Brain pericyte (primary cell): Measurements from ENCODE around the gene LEMD2.

ENCODE experiments used
- DNase-seq: peaks from one replicate; pipeline ENCODE4 v3.0.0-alpha.2; 2012; ENCODE audit warnings: low read depth, low spot score

The LEMD2 gene

DNA sequence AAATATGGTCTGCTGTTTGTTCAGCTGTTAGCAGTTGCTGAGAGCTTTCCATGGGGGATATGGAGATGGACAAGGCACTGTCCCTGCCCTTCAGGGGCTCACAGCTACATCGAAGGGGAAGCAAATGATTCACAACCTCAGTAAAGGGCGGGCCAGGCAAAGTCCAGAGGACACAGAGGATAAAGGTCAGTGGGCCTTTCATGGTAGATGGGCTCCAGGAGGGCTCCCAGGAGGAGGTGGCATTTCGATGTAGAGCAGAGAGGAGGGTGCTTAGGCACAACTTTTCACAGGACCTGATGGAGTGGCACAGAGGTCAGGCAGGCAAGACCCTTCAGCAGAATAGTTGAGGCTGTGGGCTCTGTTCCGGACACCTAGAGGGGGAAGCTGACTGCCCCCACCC, 30.1 kb upstream of the LEMD2 start:
- DNase-seq, result no peak

DNA sequence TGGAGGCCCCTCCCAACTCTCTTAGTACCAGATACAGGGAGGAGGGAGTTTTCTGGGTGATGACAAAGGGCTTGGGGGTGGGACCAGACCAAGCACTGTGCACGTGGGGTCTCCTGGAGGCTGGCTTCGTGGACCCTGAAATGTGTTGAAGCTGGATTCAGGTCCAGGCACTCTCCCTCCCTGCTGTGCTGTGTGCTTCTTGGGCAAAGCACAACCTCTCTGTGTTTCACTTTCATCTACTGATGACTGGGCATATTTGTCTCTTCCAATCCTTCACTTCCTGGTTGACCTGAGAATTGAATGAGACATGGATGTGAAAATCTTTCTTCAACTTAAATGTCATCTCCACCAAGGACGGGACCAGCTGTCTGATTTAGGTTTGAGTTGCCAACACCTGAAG, 29.4 kb upstream of the LEMD2 start:
- no peak for DNase-seq

DNA sequence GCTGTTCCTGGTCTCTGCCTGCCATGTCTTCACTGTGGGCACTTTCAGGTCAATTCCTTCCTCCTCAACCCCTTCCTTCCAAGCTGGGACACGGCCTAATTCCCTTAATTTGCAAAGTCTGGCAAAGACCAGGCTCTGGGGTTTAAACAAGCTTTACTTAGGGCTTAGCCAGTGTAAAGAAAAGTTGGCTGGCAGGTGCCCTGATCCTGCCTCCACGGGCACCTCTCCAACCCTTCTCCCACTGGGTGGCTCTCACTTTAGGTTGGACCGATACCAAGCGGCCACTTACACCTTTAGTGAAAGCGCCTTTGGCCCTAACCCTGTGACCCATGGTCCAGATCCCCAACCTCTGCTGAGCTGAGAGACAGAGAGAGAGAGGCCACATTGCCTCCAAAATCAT, 28.6 kb upstream of the LEMD2 start:
- DNase-seq, result no peak

DNA sequence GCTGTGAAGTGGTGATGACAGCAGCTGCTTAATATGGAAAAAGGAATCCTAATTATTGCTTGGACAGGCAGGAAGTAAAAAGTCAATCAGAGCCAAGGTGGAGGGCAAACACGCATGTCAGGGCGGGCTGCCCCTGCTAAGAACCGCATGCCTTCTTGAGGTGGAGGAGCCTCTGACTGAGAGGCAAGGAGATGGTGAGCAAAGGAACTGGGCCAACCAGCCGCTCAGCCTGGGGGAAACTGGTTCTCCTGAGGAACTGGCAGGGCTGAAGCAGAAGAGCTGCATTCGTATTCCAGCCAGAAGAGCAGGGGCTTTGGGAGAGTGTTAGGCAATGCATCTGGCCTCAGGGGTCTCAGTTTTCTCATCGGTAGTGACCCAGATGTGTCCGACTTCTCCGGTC, 28.0 kb upstream of the LEMD2 start:
- no peak for DNase-seq

DNA sequence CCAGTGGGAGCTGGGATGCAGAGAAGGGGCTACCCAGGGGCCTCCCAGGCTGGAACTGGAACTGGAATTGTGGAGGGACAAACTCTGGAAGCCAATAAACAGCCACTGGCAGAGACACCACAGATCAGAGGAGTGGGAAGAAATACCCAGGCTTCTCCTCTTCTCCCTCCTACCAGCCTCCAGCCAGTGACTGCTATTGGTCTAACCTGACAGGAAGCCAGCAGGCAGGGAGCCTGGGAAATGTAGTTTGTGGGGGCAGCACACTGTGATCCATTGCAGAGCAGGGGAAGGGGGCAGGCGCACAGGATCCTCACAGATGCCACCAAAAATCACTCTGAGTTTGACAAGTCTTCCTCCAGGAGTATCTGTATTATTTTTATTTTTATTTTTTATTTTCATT, 26.9 kb upstream of the LEMD2 start:
- DNase-seq, result no peak

DNA sequence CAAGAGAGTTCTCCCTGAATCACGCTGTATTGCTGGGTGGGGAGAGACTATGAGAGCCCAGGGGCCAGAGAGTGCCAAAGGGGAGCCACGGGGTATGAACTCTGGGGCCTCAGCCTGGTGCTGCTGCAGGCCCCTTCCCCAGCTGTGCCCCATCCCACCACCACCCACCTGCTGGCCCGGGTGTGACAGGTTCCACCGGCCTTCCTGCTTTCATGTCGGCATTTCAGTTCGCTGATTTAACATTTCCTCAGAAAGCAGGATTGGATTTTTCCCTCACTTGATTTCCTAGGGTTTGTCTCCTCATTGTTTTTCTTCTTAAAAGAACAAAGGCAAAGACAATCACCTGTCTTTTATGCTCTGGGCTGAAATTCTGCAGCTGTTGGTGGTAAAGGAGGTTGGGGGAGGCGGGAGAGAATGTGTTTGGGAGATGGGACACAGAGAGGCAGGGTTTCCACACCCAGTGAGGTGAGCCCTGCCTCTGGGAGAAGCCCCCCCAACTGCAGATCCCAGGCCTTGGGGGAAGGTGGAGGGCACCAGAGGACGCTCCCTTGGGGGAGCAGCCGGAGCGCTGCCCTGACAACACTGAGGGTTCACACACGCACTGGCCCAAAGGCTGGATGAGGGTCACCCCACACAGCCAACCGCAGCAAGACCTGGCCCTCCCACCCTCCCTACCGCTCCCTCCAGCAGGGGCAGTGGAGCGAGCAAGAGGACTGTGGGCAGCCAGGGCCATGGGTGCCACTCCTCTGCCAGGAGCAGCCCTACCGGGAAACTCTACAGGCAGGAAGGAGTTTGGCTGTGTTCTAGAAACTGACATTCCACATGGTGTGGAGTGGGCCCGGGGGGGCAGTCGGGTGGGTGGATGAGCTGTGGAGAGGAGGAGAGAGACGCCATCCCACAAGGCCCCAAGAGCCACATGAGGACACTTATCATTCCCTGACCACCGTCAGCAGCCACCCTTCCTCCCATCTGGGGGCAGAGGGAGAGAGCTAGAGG, 25.4 kb upstream of the LEMD2 start:
- DNase-seq, result no peak

DNA sequence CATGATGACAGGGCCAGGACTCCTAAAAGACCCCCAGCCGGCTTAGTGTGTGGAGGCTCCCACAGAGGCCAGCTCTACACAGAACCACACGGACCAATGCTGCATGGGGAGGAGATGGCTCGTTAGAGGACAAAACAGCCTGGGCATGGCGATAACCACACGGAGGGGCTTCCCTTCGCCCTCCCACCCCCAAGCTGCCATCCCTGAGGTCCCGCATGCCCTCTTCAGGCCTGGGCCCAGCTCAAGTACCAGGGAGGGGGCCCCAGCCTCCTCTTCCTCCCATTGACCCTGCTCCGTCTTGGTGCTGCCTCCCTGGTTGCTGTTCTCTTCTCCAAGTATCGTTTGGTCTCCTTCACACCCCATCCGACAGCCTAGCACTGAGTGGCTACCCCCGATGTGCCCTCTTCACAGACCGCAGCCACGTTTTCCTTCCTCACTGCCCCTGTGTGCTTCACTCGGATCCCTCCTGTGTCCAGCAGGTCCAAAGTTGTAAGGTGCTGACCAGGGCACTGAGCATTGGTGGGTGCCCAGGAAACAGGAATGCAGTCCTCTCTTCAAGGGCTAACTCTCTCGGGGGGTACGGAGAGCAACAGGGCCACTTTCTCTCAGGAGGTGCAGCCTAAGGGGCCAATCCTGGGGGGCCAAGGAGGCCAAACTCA, 24.4 kb upstream of the LEMD2 start:
- no peak for DNase-seq

DNA sequence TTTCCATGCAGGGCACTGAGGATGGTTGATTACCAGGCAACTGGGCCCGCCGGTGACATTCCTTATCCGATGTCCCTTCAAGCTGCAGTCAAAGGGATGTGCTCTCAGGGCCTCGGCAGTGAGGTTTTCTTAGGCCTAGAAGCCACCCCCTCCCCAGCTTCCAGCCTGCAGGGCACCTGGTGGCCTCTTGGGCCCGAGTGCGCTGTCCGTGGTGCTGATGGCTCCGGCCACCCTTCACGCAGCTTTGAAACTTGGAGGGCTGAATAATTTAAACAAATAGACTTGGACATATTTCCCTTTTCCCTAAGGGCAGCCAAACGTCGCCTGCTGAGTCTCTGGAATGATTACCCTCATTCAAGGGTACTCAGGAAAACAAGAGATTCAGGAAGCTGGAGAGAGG, 23.7 kb upstream of the LEMD2 start:
- no peak for DNase-seq

DNA sequence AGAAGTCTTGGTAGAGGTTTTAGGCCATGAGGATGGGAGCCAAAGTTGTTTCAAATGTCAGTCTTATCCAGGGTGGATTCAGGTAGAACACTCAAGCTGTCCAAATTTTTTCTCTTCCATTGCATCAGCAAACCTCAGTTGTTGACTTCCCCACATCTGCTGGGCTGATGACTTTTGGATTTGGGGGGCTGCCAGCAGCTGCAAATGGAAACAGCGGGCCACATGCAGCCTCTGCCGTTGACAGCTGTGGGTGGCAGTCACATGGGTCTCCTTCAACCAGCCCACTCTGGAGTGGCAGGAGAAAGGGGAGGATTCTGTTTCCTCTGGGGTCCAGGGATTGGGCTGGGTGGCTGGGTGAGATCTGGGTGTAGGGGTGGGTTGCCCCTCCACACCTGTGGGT, 20.7 kb upstream of the LEMD2 start:
- no peak for DNase-seq

DNA sequence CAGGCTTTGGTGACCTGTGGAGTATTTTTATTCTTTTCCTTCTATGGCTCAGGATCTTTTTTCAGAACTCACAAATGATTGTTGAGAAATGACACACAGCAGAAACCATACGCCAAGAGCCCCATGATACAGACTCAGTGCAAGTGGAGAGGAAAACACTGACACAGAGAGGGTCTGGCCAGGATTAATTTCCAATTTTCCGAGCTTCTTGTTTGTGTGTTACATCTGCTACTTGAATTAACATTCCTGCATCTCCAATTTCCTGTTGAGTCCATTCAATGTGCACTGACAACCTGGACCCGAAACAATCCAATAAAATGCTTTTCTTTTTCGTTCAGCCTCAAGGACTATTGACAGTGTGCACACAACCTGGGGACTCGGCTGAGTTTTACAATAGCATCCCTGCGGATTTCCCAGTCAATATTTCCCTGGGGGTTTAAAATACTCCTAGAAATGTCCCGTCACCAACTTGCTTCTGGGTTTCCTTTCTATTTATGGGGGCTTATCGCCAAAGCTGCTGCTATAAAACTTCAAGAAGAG, 19.8 kb upstream of the LEMD2 start:
- DNase-seq, result no peak

DNA sequence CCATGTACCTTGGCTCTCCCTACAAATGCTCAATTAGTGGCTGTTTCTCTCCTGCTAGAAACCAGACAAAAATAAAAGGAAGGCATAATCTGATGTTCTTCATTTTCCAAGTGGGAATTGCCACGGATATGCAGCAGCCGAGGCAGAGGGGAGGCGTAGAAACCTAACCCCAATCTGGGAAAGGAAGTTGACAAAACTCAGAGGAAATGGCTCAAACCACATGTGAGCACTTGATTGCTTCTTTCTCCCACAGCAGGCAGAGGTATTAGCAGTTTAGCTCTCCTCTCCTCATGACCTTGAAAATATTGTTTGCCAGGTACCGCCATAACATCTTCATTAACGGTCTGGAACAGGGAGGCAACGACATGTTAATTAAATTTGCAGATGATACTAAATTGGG, 18.7 kb upstream of the LEMD2 start:
- no peak for DNase-seq

DNA sequence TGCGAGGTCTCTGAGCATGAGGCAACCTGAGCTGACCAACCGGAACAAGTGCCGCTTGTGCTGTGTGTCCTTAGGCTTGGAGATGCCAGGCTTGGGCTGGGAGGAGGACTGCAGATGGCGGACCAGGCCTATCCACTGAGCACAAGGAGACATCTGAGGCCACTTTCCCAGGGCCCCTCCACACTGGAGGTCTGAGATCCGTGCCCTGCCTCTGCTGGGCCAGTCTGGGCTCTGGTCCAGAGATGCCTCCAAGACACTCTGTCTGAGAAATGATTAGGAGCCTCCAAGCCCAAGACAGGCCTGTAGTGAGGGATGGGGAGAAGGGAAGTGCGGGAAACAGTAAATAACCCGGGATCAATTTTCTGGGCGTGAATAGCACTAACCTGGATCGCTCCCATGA, 17.9 kb upstream of the LEMD2 start:
- DNase-seq, result no peak

DNA sequence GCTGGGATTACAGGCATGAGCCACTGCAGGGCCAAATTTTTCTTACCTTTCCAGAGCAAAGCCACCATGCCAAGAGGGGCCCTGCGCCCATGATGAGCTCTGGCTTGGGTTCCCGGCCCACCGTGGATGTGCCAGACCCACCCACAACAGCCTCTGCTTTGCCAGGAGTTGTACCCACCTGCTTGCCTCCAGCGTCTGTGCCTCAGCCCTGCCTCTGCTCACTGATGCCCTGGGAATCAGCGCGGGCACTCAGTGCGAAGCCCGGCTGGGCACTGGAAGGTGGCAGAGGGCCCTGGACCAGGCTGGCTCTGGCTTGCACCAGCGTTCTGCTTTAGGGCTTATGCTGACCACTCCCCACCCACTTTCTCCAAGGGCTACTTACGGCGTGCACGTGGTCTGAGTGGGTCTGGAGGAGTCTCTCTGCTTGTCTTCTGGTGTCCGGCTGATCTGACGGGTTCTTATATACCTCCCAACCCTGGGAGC, 14.7 kb upstream of the LEMD2 start, which contains the start of gene MLN:
MLN (minus strand) TSS at position 433 of the 483 bp plus-strand sequence. CDS start 2,840 bp downstream, outside the sequence.
- DNase-seq, result no peak

DNA sequence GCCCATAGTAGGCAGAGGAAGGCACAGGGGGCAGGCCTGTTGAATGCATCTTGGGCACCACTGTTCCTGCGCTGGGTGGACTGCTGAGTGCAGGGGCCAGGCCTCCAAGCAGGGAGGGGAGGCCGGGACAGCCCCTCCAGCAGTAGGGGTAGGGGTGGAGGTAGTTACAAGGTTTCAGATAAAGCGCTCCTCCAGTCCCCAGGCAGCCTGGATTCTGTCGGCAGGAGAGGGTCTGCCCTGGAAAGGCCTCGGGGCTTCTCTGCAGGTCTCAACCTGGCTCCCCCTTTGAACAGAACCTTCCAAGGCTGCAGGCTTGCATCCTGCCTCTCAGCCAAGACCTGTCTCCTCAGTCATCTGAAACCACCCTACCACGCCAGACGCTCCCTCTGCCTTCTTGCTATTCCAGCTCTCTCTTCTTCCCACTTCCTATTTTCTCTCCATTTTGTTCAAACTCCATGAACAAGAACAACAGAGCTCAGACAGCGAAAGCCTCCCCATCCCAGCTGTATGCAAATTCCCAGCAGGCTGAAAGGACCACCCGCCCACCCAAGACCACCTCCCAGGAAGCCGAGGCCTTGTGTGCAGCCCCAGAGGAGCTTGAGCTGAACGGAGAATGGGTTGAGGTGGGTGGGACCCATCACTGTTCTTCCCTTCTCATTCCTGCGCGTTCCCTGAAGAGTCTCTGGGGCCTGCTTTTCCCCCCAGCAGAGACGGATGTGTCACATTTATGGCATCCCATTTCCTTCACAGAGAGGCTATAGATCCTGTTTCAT, 13.4 kb upstream of the LEMD2 start:
- no peak for DNase-seq

DNA sequence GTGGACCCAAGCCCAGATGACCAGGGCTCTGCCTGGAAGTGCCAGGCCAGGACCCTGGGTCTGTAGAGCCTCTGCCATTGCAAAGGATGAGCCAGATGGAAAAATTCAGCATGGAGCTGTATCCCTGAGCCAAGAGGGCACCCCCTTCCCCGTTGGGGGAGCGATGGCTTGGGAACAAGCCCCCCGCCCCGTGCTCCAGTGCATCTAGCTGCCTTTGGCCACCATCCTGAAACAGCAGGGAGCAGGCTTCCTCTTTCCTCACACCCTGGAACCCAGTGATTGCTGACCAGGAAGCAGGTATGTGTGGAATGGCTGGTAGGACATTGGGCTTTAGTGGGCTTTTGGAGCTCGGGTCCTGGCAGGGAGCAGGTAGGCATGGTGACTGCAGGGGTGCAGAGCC, 12.7 kb upstream of the LEMD2 start:
- DNase-seq, result no peak

DNA sequence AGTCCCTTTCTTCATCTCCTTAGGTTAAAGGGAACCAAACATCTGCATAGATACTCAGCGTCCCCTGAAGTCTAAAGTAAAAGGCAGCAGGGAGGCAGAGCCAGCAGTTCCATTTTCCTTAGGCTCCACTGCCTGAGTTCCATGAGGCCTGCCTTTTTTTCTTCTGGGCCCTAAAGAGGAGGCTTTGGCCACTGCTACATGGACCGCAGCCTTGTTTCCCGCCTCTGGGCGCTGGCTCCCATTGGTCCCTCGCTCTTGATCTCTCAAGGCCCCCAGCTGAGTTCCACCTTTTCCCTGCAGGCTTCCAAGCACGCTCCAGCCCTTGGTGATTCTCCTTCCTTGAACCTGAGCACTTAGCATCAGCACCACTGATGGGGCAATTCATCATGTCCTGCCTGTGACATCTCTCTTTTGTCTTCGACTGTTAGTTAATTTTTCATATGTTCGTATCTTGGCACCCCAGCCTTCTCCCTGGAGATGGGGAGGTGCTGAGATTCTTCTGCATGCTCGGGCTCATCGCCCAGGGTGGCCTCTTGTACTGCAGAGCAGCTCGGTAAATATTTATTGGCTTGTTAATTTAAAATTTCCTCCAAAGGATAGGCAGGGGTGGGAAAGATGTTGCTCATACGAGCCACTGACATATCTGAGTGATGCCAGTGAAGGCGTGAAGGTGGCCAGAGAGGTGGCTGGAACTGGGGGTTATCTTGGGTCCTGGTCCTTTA, 11.5 kb upstream of the LEMD2 start:
- no peak for DNase-seq

DNA sequence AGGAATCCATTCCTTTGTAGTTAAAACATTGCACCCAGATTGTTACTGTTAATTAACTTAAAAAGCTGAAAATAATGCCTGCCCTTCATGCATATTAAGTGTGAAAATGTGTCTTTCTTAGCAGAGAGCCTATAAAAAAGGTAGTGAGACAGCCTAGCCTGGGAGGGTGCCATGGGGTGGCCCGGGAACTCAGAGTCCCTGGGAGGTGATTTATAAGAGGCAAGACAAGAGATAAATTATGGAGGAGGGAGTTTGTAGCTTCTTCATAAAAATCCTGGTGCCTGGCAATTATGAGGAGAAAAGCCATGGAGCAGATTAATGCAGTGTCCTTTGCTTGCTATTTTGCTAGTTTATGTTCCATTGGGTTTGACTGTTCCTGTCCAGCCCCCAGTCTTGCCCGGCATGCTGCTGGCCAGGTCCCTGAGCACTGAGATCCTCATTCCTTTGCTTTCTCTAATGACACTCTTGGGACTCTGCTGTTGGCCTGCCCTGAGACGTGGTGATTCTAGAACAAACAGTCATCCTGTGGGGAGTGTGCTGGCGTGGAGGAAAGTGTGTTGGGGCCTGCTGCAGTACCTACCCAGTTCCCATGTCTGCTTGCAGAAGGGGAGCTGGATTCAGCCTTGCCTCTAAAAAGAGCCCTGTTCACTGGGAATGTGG, 10.7 kb upstream of the LEMD2 start:
- DNase-seq, result no peak

DNA sequence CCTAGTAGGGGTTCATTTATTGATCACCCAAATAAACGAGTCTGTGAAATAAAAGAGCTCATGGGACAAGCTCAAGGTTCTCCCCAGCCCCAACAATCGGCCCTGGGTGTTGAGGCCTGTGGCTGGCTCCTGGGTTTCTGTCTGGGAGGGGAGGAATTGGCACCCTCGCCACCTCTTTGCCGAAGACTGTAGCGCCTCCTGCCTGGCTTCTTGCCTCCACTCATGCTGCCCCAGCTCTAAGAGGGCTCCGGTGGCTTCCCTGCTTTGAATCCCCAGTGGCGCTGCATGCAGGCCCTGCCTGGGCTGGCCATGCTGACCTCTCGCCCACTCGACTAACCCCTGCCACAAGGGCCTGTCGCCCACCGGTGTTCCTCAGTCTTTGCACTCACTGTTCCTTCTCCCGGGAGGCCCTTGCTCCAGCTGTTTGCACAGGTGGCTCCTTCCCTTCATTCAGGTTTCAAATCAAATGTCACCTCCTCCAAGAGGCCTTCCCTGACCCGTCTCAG, 9.5 kb upstream of the LEMD2 start:
- DNase-seq, result no peak

DNA sequence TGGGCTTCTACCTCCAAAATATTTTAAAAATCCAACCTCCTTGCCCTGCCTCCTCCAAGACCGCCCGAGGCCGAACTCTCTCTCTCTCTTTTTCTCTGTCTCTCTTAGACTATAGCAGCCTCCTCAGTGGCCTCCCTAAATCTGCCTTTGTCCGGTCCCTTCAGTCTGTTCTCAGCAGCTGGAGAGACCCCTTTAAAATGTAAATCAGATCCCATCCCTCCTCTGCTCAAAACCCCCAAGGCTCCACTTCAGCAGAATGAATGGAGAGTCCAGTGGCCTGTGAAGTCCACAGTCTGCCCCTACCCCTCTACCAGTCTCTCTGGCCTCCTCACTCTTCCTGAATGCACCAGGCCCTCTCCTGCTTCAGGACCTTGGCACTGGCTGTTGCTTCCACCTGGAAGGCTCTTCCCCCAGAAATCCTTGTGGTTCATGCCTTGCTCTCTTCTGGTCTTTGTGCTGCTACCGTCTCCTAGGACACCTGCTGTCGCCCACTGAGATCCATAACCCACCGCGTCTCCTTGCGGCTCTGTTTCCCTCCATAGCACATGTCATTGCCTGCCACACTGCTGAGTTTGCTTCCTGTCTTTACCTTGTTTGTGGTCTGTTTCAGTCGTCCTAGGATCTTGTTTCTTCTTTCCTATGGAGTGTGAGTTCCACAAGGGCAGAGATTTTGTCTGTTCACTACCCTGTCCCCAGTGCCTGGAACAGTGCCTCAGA, 8.9 kb upstream of the LEMD2 start:
- DNase-seq, result no peak
